ENCODE results near the gene IDUA.

The IDUA gene

GRCh38 chr4:1021386-1022050 is 34.7 kb downstream of the IDUA start:
- Histone ChIP-seq H3K4me3 (ENCODE audit: low read depth, low read length) (no peak overlapping the region), H3K27me3 (ENCODE audit: insufficient read depth, low read depth, severe bottlenecking) (no peaks in the 10 kb centered on the region), H3K9me3 (ENCODE audit: severe bottlenecking) (no peaks in the 10 kb centered on the region), H3K27ac (no peak overlapping the region), H3K36me3 (peaks cover 32% of the 10 kb centered on the region)
- no peak for DNase-seq
- TF ChIP-seq, protein P1, sequence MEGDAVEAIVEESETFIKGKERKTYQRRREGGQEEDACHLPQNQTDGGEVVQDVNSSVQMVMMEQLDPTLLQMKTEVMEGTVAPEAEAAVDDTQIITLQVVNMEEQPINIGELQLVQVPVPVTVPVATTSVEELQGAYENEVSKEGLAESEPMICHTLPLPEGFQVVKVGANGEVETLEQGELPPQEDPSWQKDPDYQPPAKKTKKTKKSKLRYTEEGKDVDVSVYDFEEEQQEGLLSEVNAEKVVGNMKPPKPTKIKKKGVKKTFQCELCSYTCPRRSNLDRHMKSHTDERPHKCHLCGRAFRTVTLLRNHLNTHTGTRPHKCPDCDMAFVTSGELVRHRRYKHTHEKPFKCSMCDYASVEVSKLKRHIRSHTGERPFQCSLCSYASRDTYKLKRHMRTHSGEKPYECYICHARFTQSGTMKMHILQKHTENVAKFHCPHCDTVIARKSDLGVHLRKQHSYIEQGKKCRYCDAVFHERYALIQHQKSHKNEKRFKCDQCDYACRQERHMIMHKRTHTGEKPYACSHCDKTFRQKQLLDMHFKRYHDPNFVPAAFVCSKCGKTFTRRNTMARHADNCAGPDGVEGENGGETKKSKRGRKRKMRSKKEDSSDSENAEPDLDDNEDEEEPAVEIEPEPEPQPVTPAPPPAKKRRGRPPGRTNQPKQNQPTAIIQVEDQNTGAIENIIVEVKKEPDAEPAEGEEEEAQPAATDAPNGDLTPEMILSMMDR (IDR thresholded peaks at IDR 0.05; ENCODE audit: low read depth, low read length), result no peak

DNA sequence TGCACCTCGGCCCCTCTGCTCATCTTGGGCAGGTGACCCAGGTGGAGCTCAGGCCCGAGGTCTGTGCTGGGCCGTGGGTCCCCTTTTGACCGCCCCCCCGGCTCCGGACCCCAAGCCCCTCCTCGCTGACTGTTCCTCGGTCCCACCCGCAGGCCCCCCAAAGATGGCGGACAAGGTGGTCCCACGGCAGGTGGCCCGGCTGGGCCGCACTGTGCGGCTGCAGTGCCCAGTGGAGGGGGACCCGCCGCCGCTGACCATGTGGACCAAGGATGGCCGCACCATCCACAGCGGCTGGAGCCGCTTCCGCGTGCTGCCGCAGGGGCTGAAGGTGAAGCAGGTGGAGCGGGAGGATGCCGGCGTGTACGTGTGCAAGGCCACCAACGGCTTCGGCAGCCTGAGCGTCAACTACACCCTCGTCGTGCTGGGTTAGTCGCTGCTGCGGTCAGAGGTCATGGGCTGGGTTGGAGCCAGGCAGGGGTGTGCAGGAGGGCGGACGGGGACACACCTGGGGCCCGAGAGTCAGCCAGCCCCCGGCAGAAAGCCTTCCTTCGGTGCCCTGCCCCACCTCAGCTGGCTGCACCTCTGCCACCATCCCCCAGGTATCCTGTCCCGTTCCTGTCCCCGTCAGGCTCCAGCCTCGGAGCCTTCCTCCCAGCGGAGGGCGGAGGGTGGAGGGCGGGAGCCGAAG is 35.4 kb downstream of the IDUA start:
- H3K9me3 ChIP-seq (ENCODE audit: severe bottlenecking), result no peaks in the 10 kb centered on the region
- DNase-seq, result no peak
- H3K4me3 ChIP-seq (ENCODE audit: low read depth, low read length), result no peak overlapping the region
- H3K27me3 ChIP-seq (ENCODE audit: insufficient read depth, low read depth, severe bottlenecking), result no peaks in the 10 kb centered on the region
- peaks cover 32% of the 10 kb centered on the region for H3K36me3 ChIP-seq
- TF ChIP-seq, protein P1 (IDR thresholded peaks at IDR 0.05; ENCODE audit: low read depth, low read length), result no peak
- H3K27ac ChIP-seq, result no peak overlapping the region

DNA sequence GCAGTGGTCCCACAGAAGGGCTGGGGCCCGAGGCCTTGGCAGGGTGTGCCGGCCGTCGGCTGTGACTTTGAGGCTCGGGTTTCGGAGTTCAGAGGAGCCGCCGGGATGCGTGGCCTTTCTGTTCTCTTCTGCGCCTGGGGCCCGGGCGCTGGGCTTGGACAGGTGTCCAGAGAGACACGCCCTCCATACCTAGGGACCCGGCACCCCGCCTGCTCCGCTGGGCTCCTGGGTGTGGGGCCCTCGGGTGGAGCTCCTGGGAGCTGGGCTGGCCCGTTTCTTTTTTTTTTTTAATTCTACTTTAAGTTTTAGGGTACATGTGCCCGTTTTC is 35.9 kb downstream of the IDUA start:
- no peak overlapping the region for H3K27ac ChIP-seq
- peaks cover 32% of the 10 kb centered on the region for H3K36me3 ChIP-seq
- no peaks in the 10 kb centered on the region for H3K9me3 ChIP-seq (ENCODE audit: severe bottlenecking)
- no peak for DNase-seq
- H3K4me3 ChIP-seq (ENCODE audit: low read depth, low read length), result no peak overlapping the region
- TF ChIP-seq, protein P1 (IDR thresholded peaks at IDR 0.05; ENCODE audit: low read depth, low read length), result no peak
- no peaks in the 10 kb centered on the region for H3K27me3 ChIP-seq (ENCODE audit: insufficient read depth, low read depth, severe bottlenecking)

- TF ChIP-seq, protein P1 (IDR thresholded peaks at IDR 0.05; ENCODE audit: low read depth, low read length), result no peak
- Histone ChIP-seq H3K27me3 (ENCODE audit: insufficient read depth, low read depth, severe bottlenecking) (no peaks in the 10 kb centered on the region), H3K36me3 (peaks cover 32% of the 10 kb centered on the region), H3K27ac (no peak overlapping the region), H3K9me3 (ENCODE audit: severe bottlenecking) (no peaks in the 10 kb centered on the region), H3K4me3 (ENCODE audit: low read depth, low read length) (no peak overlapping the region)
- DNase-seq, result no peak
Observed at GRCh38 chr4:1023075-1023640, 36.3 kb downstream of the IDUA start.

DNA sequence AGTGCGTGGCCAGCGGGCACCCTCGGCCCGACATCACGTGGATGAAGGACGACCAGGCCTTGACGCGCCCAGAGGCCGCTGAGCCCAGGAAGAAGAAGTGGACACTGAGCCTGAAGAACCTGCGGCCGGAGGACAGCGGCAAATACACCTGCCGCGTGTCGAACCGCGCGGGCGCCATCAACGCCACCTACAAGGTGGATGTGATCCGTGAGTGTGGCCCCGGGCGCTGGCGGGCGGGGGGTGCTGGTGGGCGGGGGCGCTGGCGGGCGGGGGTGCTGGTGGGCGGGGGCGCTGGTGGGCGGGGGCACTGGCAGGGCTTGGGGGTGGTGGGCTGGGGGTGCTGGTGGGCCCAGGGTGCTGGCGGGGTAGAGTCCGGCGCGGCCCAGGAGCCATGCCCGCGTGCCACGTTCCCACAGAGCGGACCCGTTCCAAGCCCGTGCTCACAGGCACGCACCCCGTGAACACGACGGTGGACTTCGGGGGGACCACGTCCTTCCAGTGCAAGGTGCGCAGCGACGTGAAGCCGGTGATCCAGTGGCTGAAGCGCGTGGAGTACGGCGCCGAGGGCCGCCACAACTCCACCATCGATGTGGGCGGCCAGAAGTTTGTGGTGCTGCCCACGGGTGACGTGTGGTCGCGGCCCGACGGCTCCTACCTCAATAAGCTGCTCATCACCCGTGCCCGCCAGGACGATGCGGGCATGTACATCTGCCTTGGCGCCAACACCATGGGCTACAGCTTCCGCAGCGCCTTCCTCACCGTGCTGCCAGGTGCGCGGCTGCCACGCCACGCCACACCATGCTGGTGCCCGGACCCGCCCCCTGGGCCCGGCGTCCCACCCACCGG is 37.3 kb downstream of the IDUA start:
- TF ChIP-seq, protein P1 (IDR thresholded peaks at IDR 0.05; ENCODE audit: low read depth, low read length), result no peak
- H3K36me3 ChIP-seq, result peaks cover 32% of the 10 kb centered on the region
- no peak overlapping the region for H3K27ac ChIP-seq
- no peak overlapping the region for H3K4me3 ChIP-seq (ENCODE audit: low read depth, low read length)
- no peak for DNase-seq
- no peaks in the 10 kb centered on the region for H3K9me3 ChIP-seq (ENCODE audit: severe bottlenecking)
- no peaks in the 10 kb centered on the region for H3K27me3 ChIP-seq (ENCODE audit: insufficient read depth, low read depth, severe bottlenecking)
